Measurements from ENCODE around the gene CELA2A.

DNA sequence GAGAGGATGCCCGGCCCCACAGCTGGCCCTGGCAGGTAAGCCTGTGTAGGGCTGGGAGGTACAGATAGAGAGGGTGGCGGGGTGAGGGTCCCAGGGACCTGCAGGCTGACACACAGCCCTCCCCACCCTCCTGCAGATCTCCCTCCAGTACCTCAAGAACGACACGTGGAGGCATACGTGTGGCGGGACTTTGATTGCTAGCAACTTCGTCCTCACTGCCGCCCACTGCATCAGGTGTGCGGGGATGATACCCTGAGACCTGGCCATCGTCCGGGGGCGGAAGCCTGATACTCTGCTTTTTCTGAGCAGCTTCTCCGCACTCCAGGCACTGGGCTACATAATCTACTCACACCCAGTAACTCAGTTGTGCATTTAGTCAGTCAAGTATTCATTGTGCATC lies 16.2 kb upstream of the CELA2A start:
- TF ChIP-seq, protein P1, sequence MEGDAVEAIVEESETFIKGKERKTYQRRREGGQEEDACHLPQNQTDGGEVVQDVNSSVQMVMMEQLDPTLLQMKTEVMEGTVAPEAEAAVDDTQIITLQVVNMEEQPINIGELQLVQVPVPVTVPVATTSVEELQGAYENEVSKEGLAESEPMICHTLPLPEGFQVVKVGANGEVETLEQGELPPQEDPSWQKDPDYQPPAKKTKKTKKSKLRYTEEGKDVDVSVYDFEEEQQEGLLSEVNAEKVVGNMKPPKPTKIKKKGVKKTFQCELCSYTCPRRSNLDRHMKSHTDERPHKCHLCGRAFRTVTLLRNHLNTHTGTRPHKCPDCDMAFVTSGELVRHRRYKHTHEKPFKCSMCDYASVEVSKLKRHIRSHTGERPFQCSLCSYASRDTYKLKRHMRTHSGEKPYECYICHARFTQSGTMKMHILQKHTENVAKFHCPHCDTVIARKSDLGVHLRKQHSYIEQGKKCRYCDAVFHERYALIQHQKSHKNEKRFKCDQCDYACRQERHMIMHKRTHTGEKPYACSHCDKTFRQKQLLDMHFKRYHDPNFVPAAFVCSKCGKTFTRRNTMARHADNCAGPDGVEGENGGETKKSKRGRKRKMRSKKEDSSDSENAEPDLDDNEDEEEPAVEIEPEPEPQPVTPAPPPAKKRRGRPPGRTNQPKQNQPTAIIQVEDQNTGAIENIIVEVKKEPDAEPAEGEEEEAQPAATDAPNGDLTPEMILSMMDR (IDR thresholded peaks at IDR 0.05) = no peak
- TF ChIP-seq EP300 (IDR thresholded peaks at IDR 0.05) = no peak
